Measurements from ENCODE around the gene ABL2.
"Not testable (repeated sequence)": the region's sequence is repeated elsewhere in the genome, so short reads cannot be mapped to it uniquely, and the experiment has no call there.

The ABL2 gene

GRCh38 chr1:179213317-179213716, 16.2 kb downstream of the ABL2 start:
- not testable (repeated sequence) for DNase-seq

GRCh38 chr1:179208681-179209477, 20.6 kb downstream of the ABL2 start:
- DNase-seq: no peak

GRCh38 chr1:179206812-179207211, 22.7 kb downstream of the ABL2 start:
- no peak for DNase-seq

GRCh38 chr1:179205284-179205683, 24.2 kb downstream of the ABL2 start:
- no peak for DNase-seq

- DNase-seq: no peak
Observed at GRCh38 chr1:179202161-179202560, 27.3 kb downstream of the ABL2 start.

- DNase-seq: no peak
Observed at GRCh38 chr1:179200586-179200985, 28.9 kb downstream of the ABL2 start.

GRCh38 chr1:179197690-179198297, 31.7 kb downstream of the ABL2 start:
- DNase-seq: no peak

- not testable (repeated sequence) for DNase-seq
Observed at GRCh38 chr1:179195857-179196256, 33.6 kb downstream of the ABL2 start.

- no peak for DNase-seq
Observed at GRCh38 chr1:179195376-179195775, 34.1 kb downstream of the ABL2 start.

GRCh38 chr1:179194068-179194537, 35.4 kb downstream of the ABL2 start:
- no peak for DNase-seq

- no peak for DNase-seq
Observed at GRCh38 chr1:179190861-179191260, 38.6 kb downstream of the ABL2 start.

GRCh38 chr1:179187735-179188471, 41.6 kb downstream of the ABL2 start:
- no peak for DNase-seq

- DNase-seq: no peak
Observed at GRCh38 chr1:179187043-179187442, 42.4 kb downstream of the ABL2 start.

GRCh38 chr1:179184403-179184802, 45.1 kb downstream of the ABL2 start:
- no peak for DNase-seq

GRCh38 chr1:179183857-179184256, 45.6 kb downstream of the ABL2 start:
- no peak for DNase-seq

- no peak for DNase-seq
Observed at GRCh38 chr1:179178950-179179349, 50.5 kb downstream of the ABL2 start.

GRCh38 chr1:179178183-179178582, 51.3 kb downstream of the ABL2 start:
- no peak for DNase-seq

GRCh38 chr1:179177615-179178014, 51.9 kb downstream of the ABL2 start:
- DNase-seq: no peak

GRCh38 chr1:179177182-179177581, 52.3 kb downstream of the ABL2 start:
- no peak for DNase-seq

- no peak for DNase-seq
Observed at GRCh38 chr1:179175011-179175841, 54.3 kb downstream of the ABL2 start.

- DNase-seq: not testable (repeated sequence)
Observed at GRCh38 chr1:179170468-179170770, 59.1 kb downstream of the ABL2 start.

- no peak for DNase-seq
Observed at GRCh38 chr1:179169616-179170467, 59.6 kb downstream of the ABL2 start.

Measured in activated CD4-positive, alpha-beta T cell treated with anti-CD3 and anti-CD28 coated beads for 1 hour (primary cell).